NCI-H1930 (cell line): ENCODE measurements around the gene SRPK3.
A peak's percentile ranks its signal among the peaks of the same experiment; 100 is the strongest.
"Not testable (repeated sequence)": the region's sequence is repeated elsewhere in the genome, so short reads cannot be mapped to it uniquely, and the experiment has no call there.

ENCODE experiments used
- DNase-seq, 2 experiments: peaks; one replicate each; lab custom pipeline; 2025; lab: John Stamatoyannopoulos, UW

The SRPK3 gene

GRCh38 chrX:153745067-153745433 lies 35.8 kb upstream of the SRPK3 start:
- not testable (repeated sequence) for DNase-seq

- DNase-seq, result no peak
Observed at GRCh38 chrX:153746359-153746758, 34.5 kb upstream of the SRPK3 start.

DNA sequence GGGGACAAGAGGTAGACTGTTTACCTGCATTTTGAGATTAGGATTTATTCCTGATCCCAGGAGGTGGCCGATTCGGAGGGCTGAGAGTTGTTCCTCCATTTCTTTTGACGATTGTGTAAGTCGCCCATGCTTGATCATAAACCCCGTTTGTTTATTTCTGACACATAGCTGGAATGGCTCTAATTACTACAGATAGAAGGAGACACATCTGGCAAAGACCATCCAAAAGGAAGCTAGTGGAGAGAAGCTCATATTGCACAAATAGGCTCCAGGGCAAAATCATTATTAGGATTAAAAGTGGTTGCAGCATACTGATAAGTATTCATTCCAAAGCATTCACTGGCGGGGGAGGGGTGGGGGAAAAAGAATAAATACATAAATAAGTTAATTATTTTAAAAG lies 33.9 kb upstream of the SRPK3 start:
- DNase-seq, result not testable (repeated sequence)

DNA sequence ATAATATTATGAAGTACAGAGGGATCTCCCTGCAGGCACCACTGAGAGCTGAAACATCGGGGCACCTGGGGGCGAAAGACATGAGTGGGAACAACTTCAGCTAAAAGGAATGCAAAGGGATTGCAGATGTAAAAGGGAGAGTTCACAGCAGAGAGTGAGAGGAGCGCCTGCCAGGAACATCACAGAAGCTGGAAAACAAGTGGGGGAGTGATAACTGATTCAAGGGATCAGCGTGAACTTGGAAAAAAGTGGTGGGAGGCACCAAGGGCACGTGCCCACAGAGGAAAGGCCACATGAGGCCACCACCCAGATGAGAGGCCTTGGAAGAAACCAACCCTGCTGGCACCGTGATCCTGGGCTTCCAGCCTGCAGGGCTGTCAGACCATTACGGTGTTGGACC lies 31.8 kb upstream of the SRPK3 start:
- DNase-seq, result not testable (repeated sequence)

DNA sequence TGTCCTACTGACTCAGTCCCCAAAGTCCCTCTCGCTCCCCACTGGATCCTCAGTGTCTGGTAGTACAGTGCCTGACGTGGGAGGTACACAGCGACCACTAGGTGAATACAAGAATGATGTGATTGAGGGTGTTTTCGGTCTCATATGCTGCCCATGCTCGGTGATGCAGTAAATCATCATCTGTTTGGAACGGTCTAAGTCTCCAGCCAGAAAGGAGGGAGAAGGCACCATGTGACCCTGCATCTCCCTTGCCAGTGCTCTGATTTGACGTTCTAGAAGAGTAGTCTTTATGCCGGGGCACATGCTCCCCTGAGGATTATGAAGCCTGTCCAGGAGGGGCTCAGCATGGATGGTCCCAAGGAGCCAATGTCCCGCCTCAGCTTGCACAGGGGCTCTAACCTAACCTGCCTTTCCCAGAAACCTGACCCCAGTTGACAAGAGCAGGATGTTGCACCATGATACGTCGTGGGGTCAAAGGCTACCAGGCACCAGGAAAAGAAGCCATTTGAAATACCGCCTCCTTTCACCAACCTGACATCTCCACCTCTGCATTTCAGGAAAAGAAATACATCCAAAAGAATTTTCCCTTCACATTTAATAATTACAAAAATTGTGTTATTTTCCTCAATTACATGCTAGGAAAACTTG lies 30.6 kb upstream of the SRPK3 start:
- DNase-seq, result no peak

DNA sequence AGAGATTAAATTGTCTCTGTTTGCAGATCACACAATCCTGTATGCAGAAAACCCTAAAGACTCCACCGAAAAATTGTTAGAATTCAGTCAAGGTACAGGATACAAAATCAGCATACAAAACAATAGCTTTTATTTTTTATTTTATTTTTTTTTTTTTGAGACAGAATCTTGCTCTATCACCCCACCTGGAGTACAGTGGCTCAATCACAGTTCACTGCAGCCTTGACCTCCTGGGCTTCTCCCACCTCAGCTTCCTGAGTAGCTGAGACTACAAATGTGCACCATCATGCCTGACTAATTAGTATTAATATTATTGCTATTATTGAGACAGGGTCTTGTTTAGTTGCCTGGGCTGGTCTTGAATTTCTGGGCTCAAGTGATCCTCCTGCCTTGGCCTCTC lies 25.7 kb upstream of the SRPK3 start:
- DNase-seq, result no peak

DNA sequence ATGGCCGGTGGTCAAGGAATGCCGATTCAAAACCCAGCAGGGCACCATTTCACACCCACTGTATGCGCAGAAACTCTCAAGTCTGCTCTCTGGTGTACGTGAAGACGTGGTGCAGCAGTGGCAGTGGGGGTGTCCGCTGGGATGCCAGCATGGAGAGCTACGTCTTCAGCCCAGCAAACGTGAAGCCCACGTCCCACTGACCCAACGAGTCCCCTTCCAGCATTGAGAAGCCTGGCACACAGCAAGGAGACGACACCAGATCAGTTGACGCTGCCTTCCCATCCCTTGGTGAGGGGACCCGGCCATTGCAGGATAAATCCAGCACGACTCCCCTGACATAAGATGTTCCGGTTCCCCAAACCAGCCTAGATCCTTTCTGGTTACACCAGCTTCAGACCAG lies 19.0 kb upstream of the SRPK3 start:
- no peak for DNase-seq

DNA sequence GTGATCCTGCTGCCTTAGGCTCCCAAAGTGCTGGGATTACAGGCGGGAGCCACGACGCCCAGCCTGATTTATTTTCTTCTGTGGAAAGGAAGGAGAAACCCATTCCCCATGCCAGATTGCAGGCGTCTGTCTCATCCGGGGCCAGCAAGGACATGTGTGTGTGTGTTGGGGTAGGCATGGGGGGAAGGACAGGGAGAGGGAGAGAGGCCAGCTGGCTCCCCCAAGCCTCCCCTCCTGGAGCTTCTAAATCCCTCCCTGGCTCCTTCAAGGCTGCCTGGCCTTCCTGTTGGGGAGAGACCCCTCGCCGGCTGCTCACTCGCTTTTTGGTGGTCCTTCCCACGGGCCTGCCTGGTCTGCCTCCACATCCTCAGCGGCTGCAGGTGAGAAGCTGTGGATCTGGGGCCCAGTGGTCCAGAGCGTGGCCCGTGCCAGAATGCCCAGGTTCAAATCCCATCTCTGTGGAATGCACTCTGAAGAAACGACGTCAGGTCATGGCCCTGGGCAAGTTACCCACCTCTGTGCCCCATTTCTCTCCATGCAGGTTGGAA lies 18.1 kb upstream of the SRPK3 start:
- no peak for DNase-seq

DNA sequence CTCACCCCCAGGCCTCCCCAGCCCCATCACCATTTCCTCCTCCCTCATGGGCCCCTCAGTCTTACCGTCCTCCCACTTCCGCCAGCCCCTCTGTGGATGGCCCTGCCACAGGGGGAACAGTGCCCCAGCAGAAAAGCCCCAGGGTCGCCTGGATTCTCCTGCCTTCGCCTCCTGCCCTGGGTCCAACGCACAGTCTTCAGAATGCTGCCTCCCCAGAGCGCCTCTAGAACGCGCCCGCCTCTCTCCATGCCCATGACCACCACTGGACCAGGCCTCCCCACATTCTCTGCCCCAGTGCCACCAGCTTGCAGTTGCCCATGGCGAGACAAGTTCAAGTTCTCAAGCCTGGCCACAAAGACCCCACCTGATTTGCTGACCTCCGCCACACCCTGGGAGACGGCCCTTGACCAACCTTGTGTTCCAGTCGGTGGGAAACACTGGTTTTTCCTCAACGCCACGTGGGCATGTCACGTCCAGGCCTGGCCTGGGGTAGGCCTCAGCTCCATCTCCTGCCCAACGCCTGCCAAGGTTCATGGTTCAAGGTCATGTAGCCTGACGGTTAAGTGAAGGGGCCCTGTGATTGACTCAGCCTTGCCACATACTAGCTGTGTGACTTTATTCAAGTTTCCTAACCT lies 17.4 kb upstream of the SRPK3 start:
- DNase-seq, result no peak

DNA sequence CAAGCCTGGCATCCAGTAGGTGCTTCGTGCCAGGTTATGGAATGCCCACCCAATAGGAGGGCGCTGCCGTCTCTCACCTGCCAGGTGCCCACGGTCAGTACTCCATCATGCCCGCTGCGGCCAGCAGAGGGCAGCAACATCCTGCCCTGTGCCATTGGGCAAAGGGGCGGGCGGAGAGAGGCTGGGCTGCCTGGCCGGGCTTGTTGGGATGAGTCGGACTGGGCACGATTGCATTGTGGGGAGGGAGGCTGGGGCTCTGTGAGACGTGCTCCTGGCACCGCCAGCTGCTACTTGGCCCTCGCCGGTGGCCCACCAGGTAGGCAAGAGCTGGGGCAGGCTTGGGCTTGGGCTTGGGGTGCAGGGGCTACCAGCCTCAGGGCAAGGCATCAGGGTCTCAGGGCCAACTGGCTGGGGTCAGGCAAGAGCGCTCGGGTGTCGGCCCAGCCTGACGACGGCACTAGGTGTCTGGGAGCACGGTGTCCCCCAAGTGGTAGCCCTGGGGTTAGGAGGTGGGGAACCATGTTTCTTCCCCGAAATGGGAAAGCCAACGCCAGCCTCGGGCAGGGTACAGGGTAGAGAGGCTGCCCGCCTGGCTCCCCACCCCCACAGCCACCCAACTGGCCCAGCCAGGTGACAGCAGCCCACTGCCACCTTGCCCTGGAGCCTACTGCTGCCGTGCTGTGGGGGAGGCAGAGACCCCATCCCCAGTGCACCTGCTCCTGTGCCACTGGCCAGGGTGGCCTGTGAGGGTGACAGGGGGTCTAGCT lies 16.7 kb upstream of the SRPK3 start, which contains the start of gene PLXNB3:
PLXNB3 (plus strand) TSS at position 261 of the 767 bp plus-strand sequence. CDS start 1,287 bp downstream, outside the sequence.
- DNase-seq, result peak; percentile 53 to 54

DNA sequence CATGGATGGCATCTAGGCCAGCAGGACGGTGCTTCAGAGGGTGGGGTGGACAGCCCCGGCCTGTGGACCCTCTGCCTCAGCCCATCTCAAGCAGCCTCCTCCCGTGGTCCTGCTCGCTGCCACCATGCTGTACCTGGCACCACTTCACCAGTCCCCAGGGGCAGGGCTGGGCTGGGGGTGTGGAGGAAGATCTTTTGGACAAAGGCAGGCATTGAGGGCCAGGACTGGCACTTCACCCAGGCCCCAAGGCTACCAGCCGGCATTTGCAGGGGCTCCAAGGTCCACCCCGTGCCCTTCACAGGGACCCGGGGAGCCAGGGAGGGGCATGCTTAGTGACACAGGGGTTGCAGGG lies 16.1 kb upstream of the SRPK3 start:
- DNase-seq, result no peak

DNA sequence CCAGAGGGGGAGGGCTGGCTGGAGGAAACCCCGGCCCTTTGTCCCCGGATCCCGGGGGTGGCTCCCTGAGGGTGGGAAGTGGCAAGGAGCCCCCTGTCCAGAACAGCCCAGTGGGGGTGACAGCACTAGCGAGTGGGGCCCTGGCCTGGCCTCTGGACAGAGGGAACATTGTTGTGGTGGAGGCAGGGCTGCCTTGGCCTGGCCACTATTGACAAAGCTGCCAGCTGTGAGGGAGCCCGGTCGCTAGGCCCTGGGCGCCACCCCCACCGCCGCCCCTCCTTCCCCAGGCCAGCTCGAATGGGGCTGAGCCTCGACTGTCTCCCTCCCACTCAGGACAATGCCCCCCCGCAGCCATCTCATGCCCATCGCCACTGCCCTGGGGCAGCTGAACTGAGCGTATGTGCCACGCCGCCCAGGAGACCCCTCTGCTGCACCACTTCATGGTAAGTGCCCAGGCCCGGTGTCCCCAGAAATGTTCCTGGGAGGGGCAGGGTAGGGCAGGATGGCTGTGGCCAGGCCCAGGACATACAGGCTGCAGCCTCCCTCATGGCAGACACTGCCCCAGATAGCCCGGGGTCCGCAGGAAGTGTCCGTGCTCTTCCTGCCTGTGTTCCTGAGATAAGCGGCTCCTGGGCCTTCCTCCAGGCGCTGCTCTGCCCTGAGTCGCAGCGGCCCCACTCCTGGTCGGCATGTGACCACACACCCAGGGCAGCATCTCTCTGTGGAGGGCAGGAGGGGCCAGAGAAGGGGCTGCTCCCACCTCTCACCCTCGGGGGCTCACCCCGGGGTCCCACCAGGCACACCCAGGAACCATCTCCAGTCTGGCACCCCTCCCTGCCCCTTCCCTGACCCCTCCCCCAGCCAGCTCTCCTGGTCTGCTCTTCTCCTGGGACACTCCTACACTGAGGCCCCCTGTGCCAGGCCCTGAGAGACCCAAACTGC lies 15.4 kb upstream of the SRPK3 start:
- DNase-seq, result no peak

DNA sequence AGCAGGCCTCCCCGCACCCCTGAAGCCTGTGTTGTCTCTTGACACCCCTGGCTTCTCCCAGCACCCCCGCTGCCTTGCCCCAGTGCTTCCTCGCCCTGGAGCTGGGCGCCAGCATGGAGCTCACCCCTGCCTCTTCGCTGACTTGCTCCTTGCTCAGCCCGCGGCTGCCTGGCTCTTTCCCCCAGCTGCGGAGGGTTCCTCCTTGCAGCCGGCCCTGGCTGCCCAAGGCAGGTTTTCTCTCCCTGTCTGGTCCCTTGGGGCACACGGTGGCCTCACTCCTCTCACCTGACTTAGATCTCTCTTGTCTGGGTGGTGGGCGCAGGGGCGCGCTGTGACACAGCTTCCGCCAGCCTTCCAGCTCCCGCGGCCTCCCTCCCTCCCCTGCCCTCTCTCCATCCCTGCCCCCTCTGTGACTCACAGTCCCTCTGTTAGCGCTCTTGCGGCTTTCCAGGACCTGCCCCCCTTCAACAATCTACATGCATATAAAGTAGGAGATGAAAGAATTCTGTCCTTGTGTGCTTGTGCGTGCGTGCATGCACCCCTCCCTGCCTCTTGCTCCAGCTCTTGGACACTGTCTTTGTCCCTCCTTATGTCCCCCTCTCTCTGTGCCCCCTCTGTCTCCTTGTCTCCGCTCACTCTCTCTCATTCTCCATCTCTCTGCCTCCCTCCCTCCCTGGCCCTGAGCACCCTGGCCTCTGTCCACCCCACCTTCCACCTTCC lies 14.6 kb upstream of the SRPK3 start:
- no peak for DNase-seq

DNA sequence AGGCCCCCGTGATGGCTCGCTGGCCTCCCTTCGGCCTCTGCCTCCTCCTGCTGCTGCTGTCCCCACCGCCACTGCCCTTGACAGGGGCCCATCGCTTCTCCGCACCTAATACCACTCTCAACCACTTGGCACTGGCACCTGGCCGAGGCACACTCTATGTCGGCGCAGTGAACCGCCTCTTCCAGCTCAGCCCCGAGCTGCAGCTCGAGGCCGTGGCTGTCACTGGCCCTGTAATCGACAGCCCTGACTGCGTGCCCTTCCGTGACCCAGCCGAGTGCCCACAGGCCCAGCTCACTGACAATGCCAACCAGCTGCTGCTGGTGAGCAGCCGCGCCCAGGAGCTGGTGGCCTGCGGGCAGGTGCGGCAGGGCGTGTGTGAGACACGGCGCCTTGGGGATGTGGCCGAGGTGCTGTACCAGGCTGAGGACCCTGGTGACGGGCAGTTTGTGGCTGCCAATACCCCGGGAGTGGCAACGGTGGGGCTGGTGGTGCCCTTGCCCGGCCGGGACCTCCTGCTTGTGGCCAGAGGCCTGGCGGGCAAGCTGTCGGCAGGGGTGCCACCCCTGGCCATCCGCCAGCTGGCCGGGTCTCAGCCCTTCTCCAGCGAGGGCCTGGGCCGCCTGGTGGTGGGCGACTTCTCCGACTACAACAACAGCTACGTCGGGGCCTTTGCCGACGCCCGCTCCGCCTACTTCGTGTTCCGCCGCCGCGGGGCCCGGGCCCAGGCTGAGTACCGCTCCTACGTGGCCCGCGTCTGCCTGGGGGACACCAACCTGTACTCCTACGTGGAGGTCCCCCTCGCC lies 13.8 kb upstream of the SRPK3 start:
- no peak for DNase-seq

DNA sequence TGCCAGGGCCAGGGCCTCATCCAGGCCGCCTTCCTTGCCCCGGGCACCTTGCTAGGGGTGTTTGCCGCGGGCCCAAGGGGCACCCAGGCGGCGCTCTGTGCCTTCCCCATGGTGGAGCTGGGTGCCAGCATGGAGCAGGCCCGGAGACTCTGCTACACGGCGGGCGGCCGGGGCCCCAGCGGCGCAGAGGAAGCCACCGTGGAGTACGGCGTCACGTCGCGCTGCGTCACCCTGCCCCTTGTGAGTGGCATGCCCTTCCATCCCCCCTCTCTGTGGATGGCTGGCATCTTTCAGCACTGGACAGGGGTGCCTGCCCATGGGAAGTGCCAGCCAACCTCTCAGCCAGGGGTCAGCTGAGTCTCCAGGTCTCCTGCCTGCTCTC lies 13.2 kb upstream of the SRPK3 start:
- no peak for DNase-seq

GRCh38 chrX:153768311-153769157 lies 12.3 kb upstream of the SRPK3 start:
- no peak for DNase-seq

DNA sequence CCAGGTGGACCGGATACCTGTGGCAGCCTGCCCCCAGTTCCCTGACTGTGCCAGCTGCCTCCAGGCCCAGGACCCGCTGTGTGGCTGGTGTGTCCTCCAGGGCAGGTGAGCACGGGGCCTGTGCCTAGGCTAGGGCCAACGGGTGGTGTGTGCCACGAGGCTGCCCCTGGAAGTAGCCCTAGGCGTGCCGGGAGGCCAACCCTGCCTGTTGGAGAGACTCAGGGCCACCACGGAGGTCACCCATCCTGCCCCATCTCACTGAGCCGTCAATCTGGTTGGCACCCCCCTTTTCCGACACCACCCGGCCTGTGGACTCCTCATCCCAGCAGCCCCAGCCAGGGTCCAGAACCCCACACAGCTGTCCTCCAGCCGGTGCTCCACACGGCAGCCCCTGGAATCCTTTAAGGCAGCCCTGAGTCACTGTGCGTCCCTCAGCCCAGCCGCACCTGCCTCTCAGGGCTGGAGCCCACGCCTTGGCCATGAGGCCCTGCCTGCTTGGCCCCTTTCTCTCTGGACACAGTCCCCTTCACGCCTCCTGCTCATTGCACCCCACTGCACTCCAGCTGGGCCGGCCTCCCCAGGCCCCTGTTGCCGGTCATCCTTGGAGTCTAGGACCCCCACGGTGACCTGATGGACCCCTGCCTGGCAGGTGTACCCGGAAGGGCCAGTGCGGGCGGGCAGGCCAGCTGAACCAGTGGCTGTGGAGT lies 11.5 kb upstream of the SRPK3 start:
- DNase-seq, result no peak

DNA sequence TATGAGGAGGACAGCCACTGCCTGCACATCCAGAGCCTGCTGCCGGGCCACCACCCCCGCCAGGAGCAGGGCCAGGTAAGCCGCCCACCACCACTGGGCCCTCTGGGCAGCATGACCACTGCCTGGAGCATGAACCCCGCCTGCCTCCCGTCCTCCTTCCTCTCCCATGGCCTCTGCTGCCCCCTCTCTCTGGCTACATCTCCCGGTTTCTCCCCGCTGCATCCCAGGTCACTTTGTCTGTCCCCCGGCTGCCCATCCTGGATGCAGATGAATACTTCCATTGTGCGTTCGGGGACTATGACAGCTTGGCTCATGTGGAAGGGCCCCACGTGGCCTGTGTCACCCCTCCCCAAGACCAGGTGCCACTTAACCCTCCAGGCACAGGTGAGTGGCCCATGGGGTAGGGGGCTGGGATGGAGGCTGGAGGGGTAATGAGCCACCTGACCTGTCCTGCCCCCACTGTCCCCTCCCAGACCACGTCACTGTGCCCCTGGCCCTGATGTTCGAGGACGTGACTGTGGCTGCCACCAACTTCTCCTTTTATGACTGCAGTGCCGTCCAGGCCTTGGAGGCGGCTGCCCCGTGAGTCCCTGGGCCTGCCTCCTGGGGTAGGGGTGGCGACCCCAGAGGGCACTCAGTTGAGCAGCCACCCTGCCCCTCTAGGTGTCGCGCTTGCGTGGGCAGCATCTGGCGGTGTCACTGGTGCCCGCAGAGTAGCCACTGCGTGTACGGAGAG lies 10.8 kb upstream of the SRPK3 start:
- no peak for DNase-seq
